CD1c-positive myeloid dendritic cell (primary cell): ENCODE results near the gene TBC1D22B.

ENCODE experiments used
- DNase-seq: peaks from one replicate; pipeline ENCODE4 v3.0.0-alpha.2; 2016; ENCODE audit errors: extremely low spot score

The TBC1D22B gene

DNA sequence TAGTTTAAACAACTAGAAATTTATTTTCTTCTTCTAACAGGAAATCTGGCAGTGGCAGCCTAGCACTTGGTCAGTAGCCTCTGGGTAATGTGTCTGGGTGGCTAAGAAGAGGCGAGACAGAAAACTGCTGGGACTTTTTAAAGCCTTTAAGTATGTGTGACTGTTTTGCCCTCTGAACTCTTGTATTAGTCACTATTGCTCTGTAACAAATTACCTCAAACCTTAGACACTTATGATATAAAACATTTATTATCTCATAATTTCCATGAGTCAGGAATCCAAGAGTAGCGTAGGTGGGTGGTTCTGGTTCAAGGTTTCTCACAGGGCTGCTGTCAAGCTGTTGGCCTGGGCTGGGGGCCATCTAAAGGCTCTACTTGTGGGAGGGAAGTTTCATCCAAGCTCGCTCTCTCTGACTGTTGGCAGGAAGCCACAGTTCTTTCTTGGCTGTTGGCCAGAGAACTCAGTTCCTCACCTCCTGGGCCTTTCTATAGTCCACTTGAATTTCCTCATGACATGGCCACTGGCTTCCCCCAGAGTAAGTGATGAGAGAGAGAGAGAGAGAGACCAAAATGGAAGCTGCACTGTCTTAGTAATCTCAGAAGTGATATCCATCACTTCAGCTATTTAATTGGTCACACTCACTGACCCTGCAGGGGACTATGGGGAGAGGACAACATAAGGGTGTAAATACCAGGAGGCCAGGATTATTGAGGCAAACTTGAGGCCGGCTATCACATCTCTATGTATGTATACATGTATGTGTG lies 17.4 kb upstream of the TBC1D22B start:
- DNase-seq: peak; percentile 97

- no peak for DNase-seq
Observed at GRCh38 chr6:37241131-37241530, 16.4 kb upstream of the TBC1D22B start.

- DNase-seq: no peak
Observed at GRCh38 chr6:37241775-37242428, 15.7 kb upstream of the TBC1D22B start.

DNA sequence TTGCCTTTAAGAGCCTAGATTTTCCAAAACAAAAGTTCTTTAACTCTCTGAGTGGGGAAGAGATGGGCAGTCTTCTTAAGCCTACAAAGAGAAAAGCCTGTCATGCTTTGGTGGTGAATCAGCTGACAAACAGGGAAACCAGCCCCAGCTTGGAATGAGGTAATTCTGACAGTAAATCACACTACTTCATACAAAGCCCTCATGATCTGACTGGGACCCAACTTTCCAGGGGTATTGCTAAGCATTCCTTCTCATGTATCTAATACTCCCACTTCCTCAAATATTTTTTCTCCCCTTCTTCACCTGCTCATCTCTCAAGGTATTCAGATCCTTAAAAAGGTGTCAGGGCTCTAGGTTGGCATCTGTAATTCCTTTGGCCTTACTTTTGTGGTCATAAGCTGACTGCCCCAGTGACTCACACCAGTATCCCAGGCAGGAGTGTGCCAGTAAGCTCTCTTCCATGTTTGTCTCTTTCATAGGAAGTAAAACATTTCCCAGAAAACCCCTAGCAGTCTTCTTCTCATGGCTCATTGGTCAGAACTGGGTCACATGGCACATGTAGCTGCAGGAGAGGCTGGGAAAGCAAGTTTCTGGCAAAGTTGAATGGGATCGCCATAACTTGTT lies 15.0 kb upstream of the TBC1D22B start:
- DNase-seq: peak; percentile 74

DNA sequence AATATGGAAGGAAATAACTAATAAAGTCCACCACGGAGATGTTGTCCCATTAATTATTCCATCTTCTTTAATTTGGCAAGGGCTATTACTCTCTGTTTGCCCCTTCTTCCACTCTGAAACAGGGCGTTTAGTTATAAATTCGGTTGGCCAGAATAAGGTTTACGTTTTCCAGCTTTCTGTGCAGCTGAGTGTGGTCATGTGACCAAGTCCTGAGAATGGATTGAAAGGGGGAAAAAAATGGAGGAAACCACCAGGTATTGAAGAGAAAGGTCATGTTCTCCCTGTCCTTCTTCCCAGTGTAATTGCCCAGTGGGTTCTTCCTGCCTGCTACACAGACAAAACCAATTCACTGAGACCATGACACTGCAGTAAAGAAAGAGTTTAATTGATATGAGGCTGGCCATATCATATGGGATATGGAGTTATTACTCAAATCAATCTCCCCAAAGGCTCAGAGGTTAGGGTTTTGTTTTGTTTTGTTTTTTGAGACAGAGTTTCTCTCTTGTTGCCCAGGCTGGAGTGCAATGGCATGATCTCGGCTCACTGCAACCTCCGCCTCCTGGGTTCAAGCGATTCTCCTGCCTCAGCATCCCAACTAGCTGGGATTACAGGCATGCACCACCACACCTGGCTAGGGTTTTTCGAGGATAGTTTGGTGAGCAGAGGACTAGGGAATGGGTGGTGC lies 14.3 kb upstream of the TBC1D22B start:
- no peak for DNase-seq

- peak; percentile 10 for DNase-seq
Observed at GRCh38 chr6:37243816-37244370, 13.7 kb upstream of the TBC1D22B start.

GRCh38 chr6:37244430-37245310 lies 12.9 kb upstream of the TBC1D22B start:
- peak; percentile 43 for DNase-seq

DNA sequence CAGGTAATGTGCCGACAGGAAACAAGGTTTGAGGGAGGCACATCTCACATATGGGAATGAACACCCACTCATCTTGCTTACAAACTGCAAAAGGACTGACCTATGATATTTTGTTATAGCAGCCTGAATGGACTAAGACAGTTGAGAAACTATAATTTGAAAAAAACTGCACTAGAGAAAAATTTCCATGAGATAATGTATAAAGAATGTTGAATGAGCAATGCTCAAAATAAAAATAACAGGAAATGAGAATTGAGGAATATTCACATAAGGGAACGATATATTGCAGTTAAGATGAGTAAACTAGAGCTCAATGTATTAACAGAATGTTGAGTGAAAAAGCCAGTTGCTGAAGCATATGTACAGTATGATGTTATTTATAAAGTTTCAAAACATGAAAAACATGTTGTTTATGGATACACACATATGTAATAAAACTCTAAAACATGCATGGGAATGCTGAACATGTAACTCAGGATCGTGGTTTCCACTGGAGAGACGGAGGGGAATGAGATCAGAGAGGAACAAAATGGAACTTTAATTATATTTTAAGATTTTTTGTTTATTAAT lies 6.3 kb upstream of the TBC1D22B start:
- peak; percentile 28 for DNase-seq

DNA sequence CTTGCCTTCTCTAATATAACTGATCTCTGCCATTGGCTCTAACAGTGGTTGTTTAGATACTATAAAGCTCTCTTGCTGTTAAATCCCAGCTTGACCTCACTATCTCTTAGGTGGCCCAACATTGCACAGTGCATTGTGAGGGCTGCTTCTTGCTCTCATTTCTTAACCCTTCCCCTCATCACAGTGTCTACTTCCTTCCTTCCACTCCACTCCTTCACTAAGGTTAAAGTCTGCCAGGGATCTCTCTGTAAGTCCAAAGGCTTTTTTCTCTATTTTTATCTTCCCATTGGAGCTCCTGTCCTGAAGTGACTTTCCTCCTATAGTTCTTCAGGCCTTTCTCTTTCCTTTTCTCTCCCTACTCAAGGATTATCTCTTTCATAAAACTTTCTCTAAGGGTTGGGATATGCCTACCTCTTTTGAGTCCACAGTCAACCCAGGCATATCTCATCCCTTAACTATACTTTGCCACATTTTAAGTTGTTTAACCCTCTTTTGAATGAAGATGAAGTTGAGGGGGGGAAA lies 4.0 kb upstream of the TBC1D22B start:
- no peak for DNase-seq

GRCh38 chr6:37254881-37255280 lies 2.7 kb upstream of the TBC1D22B start:
- no peak for DNase-seq

DNA sequence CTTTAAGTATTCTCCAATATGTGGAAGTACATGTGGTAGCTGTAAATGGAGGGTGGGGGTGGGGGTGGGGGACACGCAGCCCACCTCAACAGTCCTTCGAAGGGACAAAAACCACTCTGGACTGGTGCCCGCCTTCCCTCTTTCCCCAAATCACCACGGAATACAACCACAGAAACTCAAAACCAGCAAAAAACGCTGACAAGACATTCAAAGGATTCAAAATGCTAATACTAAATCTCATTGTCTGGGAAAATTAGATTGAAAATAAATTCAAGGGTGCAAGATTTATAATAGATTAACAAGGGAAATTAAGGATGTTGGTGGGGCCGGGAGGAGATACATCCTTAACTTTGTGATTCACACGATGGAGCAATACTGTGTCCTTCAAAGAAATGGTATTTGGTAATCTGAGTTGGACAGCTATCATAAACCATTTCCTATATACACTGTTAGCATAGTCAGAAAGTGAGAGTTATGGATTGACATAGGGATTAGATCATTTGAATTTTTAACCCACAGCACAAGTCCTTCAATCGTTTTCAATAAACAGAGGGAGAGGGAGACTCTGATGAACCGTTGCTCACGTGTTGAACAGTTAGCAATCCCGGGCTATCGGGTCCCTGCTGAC lies 766 bp upstream of the TBC1D22B start:
- peak; percentile 68 for DNase-seq

DNA sequence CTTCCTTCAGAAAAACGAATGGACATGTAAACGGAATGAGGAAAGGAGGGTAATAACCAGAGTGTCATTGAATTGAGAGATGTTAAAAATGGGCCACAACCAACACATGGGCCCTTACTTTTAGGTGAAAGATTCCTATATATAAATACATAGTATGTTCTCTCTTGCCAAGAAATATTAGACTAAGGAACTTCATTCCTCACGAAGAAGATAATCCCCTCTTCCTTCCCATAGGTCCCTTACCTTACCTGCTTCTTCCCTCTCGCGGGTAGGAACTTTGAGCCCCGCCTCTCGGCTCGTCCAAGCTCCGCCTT lies 295 bp upstream of the TBC1D22B start:
- no peak for DNase-seq

DNA sequence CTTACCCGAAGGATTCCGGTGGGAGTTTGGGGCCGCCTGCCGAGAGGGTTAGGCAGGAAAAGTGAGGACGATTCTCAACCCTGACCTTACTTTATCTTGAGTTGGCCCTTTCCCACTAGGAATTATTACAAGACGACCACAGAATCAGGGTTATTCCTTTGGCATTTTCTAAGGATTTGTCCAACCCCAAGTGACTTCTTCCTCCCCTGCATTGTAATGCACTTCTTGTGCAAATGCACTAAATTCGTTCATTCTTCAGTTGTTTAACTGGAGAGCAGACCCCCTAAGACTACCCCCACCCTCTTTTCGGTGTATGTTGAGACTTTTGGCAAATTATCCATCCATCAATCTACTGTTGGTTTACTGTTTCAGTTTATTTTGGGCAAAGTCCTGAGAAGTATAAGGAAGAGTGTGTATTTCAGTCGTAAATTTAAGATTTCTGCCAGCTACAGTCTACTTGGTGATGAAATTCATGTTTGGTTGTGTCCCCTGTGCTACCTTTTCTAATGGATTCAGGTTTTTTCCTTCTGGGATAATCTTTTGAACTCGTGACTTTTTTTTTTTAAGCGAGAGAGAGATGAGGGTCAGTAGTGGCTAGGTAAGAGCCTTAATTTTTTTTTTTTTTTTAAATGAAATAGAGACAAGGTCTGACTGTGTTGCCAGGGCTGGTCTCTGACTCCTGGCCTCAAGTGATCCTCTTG lies 983 bp downstream of the TBC1D22B start:
- DNase-seq: no peak

GRCh38 chr6:37259191-37259590 lies 1.6 kb downstream of the TBC1D22B start:
- peak; percentile 58 for DNase-seq

DNA sequence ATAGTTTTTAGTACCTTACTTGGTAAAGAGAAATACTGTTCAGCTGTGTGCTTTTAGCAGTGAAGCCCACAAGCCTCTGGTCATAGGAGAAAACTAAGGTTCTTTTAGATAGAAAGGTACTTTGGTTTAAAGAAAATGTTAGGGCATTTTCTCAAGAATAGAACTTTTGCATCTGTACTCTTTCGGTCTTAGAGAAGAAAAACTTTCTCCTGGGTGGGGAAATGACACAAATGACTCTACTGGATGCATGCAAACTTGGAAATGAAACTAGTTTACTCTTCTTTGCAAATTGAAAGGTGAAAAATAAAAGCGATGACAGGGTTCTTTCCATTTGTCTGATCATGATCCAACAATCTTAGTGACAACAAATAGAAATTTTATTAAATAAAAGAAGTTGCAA lies 2.5 kb downstream of the TBC1D22B start:
- no peak for DNase-seq

DNA sequence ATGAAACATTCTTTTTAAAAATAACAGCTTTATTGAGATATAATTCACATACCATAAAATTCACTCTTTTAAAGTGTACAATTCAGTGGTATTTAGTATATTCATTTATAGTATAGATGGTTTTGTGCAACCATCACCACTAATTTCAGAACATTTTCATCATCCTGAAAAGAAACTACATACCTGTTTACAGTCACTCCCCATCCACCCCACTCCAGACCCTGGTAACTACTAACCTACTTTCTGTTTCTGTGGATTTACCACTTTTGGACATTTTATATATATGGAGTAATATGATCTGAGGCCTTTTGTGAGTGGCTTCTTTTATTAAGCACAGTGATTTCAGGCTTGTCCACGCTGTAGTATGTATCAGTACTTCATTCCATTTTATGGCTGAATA lies 2.9 kb downstream of the TBC1D22B start:
- DNase-seq: no peak

GRCh38 chr6:37261198-37261597 lies 3.6 kb downstream of the TBC1D22B start:
- DNase-seq: no peak

GRCh38 chr6:37262446-37263026 lies 5.0 kb downstream of the TBC1D22B start:
- no peak for DNase-seq

GRCh38 chr6:37265001-37265400 lies 7.4 kb downstream of the TBC1D22B start:
- DNase-seq: no peak
